GM19328 (cell line): ENCODE results near the gene SRBD1.

Source experiments
- ATAC-seq: cut with Tn5 transposase; IDR thresholded peaks from one replicate; pipeline ENCODE4 v1.9.1; 2021; ENCODE audit warnings: mild to moderate bottlenecking, moderate library complexity; ENCODE audit not compliant: unreplicated experiment

Gene SRBD1

GRCh38 chr2:45484965-45485364 is 126.1 kb downstream of the SRBD1 start:
- no peak for ATAC-seq

- no peak for ATAC-seq
Observed at GRCh38 chr2:45483997-45484396, 127.1 kb downstream of the SRBD1 start.

GRCh38 chr2:45477546-45477945 is 133.5 kb downstream of the SRBD1 start:
- no peak for ATAC-seq

- no peak for ATAC-seq
Observed at GRCh38 chr2:45470531-45470930, 140.5 kb downstream of the SRBD1 start.

- no peak for ATAC-seq
Observed at GRCh38 chr2:45469314-45470099, 141.6 kb downstream of the SRBD1 start.

DNA sequence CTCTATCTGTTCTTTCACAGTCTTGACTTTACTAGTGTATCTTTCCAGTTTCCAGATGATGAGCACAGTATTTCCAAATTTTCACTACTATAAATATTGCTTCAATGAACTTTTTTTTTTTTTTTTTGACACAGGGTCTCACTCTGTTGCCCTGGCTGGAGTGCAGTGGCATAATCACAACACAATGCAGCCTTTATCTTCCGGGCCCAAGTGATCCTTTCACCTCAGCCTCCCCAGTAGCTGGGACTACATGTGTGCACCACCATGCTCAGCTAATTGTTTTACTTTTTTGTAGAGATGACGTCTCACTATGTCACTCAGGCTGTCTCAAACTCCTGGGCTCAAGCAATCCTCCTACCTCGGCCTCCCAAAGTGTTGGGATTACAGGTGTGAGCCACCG is 142.8 kb downstream of the SRBD1 start:
- no peak for ATAC-seq

DNA sequence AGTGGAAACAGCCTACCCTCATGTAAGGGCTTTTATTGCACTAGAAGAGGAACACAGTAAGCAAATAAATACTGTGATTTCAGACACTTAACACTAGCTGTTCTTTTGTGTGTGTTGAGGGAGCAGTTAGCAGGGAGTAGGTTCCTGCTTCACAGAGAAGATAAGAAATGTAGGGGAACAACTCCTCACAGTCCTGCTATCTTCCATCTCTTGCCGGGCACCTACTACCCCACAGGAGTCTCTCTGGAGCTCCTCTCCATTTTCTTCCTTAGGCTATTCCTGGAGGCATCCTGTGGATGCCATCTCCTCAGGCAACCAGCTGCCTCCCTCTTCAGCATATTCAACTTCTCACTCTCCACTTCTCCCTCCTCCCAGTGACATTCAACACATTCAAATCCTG is 145.0 kb downstream of the SRBD1 start:
- no peak for ATAC-seq

DNA sequence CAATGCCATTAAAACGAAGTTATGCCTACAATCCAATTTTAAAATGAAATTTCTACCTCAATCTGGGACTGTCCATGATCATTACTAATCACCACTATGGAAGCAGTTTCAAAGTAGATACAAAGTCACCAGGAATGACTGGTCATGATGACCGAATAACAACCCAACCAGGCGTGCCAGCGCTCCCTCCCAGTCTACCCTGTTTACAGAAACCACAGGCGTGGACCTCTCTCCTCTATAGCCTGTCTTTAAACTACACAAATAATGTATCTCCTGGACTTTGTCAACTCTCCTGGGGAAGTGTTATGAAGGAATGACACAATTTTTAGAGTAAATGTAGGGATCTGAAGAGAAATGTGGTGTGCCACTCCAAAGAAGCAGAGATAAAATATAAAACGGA is 150.2 kb downstream of the SRBD1 start:
- no peak for ATAC-seq

DNA sequence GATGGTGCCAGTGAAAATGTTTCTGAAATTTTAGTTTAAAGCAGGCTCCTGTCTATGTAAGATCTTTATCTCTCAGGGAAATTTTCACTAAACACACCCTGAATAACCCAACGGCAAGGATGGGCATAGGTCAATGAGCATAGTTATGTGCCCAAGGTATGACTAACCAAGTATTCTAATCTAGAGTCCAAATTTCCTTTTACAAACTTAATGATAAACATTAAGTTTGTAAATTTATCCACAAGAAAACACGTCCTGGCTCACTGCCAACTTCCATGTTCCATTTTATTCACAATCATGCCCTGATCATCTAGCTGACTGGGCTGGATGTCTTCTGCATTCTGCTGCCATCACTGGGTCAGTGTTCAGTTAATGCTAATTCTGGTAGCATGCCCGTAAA is 151.2 kb downstream of the SRBD1 start:
- ATAC-seq: no peak

GRCh38 chr2:45458909-45459563 is 152.0 kb downstream of the SRBD1 start:
- ATAC-seq: no peak

DNA sequence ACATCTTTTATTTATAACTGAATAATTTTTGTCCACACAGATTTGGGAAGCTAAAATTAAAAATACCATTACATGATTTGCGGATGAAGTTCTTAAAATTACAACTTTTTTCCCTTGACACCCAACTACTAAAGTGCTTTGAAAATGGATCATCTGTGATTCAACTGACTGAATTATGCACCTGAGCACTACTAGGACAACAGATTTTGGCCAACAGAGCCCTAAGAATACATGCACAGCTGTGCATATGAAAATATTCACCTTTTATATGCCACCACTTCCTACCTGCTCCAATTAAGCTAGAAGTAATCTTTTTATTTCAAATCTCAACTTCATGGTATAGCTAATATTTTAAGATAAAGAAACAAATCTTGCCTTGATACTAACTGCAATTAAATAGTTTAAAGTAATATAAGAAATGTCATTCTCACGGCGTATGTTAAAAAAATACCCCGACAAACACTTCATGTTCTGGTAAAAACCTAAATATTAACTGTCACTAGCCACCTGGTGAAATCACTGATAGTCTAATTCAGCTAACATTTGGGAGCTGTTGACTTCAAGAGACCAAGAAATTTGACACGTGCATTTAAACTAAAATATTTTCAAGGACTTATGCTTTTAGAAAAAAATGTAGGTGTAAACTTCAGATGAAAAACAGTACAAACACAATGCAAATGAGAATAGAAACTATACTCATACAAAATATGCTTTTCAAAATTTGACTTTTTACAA is 153.7 kb downstream of the SRBD1 start:
- no peak for ATAC-seq

DNA sequence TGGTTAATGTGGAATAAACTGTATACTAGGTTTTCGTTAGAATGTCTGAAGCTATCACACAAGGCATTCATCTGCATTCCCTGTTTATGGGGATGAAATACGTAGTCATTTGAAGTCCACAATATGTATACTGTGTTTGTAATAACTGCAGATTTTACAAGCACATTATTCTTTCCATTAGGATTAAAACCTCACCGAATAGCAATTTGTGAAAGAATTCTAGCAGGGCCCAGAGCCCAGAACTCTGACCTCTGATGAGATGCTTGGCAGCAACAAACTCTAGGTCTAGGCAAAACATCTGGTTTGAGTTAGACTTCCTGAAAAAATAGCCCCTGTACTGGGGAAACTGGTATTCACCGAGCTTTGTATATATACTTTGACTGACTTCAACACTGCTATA is 158.2 kb downstream of the SRBD1 start:
- ATAC-seq: no peak

- ATAC-seq: no peak
Observed at GRCh38 chr2:45450634-45451033, 160.4 kb downstream of the SRBD1 start.

- no peak for ATAC-seq
Observed at GRCh38 chr2:45448217-45448616, 162.8 kb downstream of the SRBD1 start.

- ATAC-seq: no peak
Observed at GRCh38 chr2:45446016-45446415, 165.1 kb downstream of the SRBD1 start.

DNA sequence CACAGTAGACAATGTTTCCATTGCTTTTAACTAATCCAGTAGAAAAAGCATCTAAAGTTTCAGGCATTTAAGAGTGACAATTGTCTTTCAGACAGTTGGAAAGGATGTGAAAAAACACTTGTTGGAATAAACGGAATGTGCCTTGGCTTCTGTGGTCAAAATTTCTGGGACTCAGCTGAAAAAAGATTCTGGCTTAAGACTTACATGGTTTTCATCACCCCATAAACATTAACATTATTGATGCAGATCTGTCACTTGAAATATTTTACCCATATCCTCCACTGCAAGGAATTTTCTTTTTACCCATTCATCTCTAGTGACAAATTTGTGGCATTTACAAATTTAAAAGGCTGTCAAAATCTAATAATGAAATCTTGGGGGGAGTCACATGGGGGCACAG is 166.0 kb downstream of the SRBD1 start:
- no peak for ATAC-seq

- ATAC-seq: no peak
Observed at GRCh38 chr2:45443012-45443411, 168.1 kb downstream of the SRBD1 start.

DNA sequence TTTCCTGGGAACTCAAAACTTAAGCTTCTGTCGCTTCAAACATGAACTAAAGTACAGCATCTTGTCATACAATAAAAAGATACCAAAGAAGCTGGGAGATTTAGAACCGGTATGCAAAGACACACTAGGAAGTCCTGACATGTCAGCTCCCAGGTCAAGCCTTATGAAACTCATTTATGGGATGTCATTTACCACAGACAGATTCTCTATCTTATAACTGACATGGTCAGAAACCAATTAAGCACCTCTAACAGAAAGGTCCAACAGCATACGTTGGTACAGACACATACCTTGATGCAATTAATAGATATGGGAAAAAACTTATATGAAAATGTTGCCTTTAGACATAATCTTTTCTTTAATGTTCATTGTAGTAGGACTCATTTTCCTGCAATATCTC is 169.0 kb downstream of the SRBD1 start:
- ATAC-seq: no peak

GRCh38 chr2:45441571-45441970 is 169.5 kb downstream of the SRBD1 start:
- ATAC-seq: no peak

DNA sequence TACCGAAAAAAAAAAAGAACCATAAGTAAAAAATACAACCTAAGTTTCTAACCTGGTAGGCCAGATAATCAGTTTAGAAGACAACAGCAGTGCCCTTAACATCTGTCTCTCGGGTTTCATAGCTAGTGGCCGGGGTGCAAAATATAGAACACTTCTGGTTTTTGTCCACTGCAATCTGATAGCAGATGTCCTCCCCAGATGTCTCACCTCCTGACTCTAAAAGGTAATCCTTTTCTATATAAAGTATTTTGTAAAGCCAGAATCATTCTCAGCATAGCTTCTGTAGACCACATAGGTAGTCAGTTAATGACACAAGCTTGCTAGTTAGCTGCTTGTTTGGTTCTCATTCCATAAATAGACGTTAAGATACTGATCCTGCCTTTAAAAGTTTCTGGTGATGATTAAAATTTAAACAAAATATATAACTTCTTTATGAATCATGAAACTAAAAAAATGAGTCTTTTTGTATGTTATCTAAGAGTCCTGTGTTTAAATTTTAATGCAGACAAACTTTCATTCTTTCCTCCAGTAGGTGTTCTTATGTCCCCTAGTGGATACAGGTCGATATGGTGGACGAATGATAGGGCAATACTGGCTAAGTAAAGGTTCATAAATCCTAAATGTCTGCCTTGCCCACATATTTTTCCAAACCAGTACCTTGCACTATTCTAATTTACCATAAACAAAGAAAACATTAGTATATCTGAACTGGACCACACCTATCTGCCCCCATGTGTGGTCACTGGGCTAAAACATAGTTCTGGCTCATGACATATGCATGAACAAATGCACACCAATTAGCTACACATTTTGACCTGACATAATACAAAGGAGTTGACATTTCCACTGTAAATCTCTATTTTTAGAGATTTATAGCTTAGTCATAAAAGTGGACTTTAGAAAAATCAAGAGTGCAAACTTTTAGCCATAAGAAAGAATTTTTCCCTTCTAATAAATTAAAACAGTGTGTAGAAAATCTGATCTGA is 171.0 kb downstream of the SRBD1 start:
- ATAC-seq: peak; percentile 48
